GM21619 (cell line): ENCODE data around the gene TRIM42.
A peak's percentile ranks its signal among the peaks of the same experiment; 100 is the strongest.

Experiments used
- ATAC-seq: cut with Tn5 transposase; IDR thresholded peaks from one replicate; pipeline ENCODE4 v1.9.1; 2021; ENCODE audit not compliant: unreplicated experiment

The TRIM42 gene

GRCh38 chr3:140709751-140710150, 31.9 kb downstream of the TRIM42 start:
- no peak for ATAC-seq

GRCh38 chr3:140710711-140711389, 33.0 kb downstream of the TRIM42 start:
- no peak for ATAC-seq

- no peak for ATAC-seq
These were observed 33.6 kb downstream of the TRIM42 start for GRCh38 chr3:140711390-140712035.

GRCh38 chr3:140712301-140712700, 34.4 kb downstream of the TRIM42 start:
- no peak for ATAC-seq

GRCh38 chr3:140715035-140715434, 37.2 kb downstream of the TRIM42 start:
- ATAC-seq, result no peak

GRCh38 chr3:140717921-140718320, 40.1 kb downstream of the TRIM42 start:
- ATAC-seq, result no peak

GRCh38 chr3:140719841-140720614, 42.2 kb downstream of the TRIM42 start:
- ATAC-seq, result no peak

GRCh38 chr3:140723576-140723975, 45.7 kb downstream of the TRIM42 start:
- ATAC-seq, result no peak

GRCh38 chr3:140724856-140725812, 47.3 kb downstream of the TRIM42 start:
- peak; percentile 68 for ATAC-seq

GRCh38 chr3:140726066-140726465, 48.2 kb downstream of the TRIM42 start:
- ATAC-seq, result no peak

- no peak for ATAC-seq
These were observed 50.0 kb downstream of the TRIM42 start for GRCh38 chr3:140727886-140728285.

- ATAC-seq, result peak; percentile 94
These were observed 53.7 kb downstream of the TRIM42 start for GRCh38 chr3:140731440-140732119.

GRCh38 chr3:140733623-140734022, 55.8 kb downstream of the TRIM42 start:
- ATAC-seq, result no peak

GRCh38 chr3:140736863-140737460, 59.1 kb downstream of the TRIM42 start:
- no peak for ATAC-seq

GRCh38 chr3:140742116-140742515, 64.3 kb downstream of the TRIM42 start:
- no peak for ATAC-seq

- no peak for ATAC-seq
These were observed 70.3 kb downstream of the TRIM42 start for GRCh38 chr3:140748171-140748570.

GRCh38 chr3:140748903-140749302, 71.0 kb downstream of the TRIM42 start:
- ATAC-seq, result no peak
